ENCODE data around the gene DNAH17.

DNAH17 gene

GRCh38 chr17:78608804-78609186 lies 31.6 kb upstream of the DNAH17 start:
- H3K9me3 ChIP-seq (ENCODE audit: severe bottlenecking), result no peaks in the 10 kb centered on the region
- DNase-seq, result no peak
- no peaks in the 10 kb centered on the region for H3K27me3 ChIP-seq (ENCODE audit: insufficient read depth, low read depth, severe bottlenecking)
- no peak overlapping the region for H3K4me3 ChIP-seq (ENCODE audit: low read depth, low read length)
- H3K27ac ChIP-seq, result no peak overlapping the region
- no peaks in the 10 kb centered on the region for H3K36me3 ChIP-seq
- TF ChIP-seq, protein P1, sequence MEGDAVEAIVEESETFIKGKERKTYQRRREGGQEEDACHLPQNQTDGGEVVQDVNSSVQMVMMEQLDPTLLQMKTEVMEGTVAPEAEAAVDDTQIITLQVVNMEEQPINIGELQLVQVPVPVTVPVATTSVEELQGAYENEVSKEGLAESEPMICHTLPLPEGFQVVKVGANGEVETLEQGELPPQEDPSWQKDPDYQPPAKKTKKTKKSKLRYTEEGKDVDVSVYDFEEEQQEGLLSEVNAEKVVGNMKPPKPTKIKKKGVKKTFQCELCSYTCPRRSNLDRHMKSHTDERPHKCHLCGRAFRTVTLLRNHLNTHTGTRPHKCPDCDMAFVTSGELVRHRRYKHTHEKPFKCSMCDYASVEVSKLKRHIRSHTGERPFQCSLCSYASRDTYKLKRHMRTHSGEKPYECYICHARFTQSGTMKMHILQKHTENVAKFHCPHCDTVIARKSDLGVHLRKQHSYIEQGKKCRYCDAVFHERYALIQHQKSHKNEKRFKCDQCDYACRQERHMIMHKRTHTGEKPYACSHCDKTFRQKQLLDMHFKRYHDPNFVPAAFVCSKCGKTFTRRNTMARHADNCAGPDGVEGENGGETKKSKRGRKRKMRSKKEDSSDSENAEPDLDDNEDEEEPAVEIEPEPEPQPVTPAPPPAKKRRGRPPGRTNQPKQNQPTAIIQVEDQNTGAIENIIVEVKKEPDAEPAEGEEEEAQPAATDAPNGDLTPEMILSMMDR (IDR thresholded peaks at IDR 0.05; ENCODE audit: low read depth, low read length), result no peak

DNA sequence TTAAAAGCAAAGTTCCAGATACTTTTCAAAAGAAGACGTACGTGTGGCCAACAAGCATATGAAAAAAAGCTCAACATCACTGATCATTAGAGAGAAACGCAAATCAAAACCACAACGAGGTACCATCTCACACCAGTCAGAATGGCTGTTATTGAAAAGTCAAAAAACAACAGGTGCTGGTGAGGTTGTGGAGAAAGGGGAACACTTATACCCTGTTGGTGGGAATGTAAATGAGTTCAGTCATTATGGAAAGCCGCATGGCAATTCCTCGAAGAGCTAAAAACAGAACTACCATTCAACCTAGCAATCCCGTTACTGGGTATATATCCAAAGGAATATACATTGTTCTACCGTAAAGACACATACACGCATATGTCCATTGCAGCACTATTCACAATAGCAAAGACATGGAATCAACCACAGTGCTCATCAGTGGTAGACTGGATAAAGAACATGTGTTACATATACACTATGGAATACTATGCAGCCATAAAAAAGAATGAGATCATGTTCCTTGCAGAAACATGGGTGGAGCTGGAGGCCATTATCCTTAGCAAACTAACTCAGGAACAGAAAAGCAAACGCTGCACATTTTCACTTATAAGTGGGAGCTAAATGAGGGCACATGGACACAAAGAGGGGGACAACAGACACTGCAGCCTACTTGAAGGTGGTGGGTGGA lies 31.1 kb upstream of the DNAH17 start:
- H3K4me3 ChIP-seq (ENCODE audit: low read depth, low read length), result no peak overlapping the region
- no peak for DNase-seq
- no peaks in the 10 kb centered on the region for H3K9me3 ChIP-seq (ENCODE audit: severe bottlenecking)
- TF ChIP-seq, protein P1 (IDR thresholded peaks at IDR 0.05; ENCODE audit: low read depth, low read length), result no peak
- H3K27me3 ChIP-seq (ENCODE audit: insufficient read depth, low read depth, severe bottlenecking), result no peaks in the 10 kb centered on the region
- no peaks in the 10 kb centered on the region for H3K36me3 ChIP-seq
- no peak overlapping the region for H3K27ac ChIP-seq

DNA sequence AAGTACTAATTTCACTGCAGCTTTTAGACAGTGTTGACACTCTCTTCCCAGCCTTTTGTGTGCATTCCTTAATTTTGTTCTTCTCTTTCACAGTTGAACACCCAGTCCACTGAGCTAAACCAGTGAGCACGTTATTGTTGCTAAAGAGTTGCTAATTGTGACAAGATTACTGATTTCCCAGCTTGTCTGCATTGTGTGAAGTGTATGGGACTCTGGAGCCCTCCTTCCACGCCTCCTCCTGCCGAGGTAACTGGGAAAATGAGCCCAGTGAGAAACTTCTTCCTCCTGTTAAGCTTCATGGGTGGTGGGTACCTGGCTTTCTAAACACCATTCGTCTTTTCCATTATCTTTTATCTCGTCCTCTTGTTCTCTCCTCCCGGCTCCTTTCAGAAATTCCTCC lies 29.8 kb upstream of the DNAH17 start:
- DNase-seq, result no peak
- Histone ChIP-seq H3K4me3 (ENCODE audit: low read depth, low read length) (no peak overlapping the region), H3K36me3 (no peaks in the 10 kb centered on the region), H3K27ac (no peak overlapping the region), H3K27me3 (ENCODE audit: insufficient read depth, low read depth, severe bottlenecking) (no peaks in the 10 kb centered on the region), H3K9me3 (ENCODE audit: severe bottlenecking) (no peaks in the 10 kb centered on the region)
- TF ChIP-seq, protein P1 (IDR thresholded peaks at IDR 0.05; ENCODE audit: low read depth, low read length), result no peak

DNA sequence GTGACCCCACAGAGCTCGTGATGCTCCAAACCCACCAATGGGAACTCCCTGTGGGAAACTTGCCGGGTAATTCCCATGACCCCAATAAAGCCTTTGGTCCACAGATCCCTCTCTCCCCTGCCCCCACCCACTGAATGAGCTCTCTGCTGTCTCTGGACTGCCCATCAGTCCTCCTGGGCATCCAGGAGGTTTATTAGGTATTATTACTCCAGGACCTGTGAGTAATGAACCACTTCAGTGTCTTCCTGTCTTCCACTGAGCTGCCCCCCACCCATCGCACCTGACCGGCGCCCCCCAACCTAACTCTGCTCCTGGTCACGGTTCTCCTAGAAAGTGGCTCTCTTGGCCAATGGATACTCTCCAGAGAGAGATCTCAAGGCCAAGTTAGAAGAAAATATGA lies 28.7 kb upstream of the DNAH17 start:
- Histone ChIP-seq H3K9me3 (ENCODE audit: severe bottlenecking) (no peaks in the 10 kb centered on the region), H3K27ac (no peak overlapping the region), H3K27me3 (ENCODE audit: insufficient read depth, low read depth, severe bottlenecking) (no peaks in the 10 kb centered on the region), H3K36me3 (no peaks in the 10 kb centered on the region), H3K4me3 (ENCODE audit: low read depth, low read length) (no peak overlapping the region)
- TF ChIP-seq, protein P1 (IDR thresholded peaks at IDR 0.05; ENCODE audit: low read depth, low read length), result no peak
- DNase-seq, result no peak

GRCh38 chr17:78605429-78605828 lies 28.2 kb upstream of the DNAH17 start:
- Histone ChIP-seq H3K9me3 (ENCODE audit: severe bottlenecking) (no peaks in the 10 kb centered on the region), H3K4me3 (ENCODE audit: low read depth, low read length) (no peak overlapping the region), H3K27ac (no peak overlapping the region), H3K27me3 (ENCODE audit: insufficient read depth, low read depth, severe bottlenecking) (no peaks in the 10 kb centered on the region), H3K36me3 (no peaks in the 10 kb centered on the region)
- no peak for DNase-seq
- TF ChIP-seq, protein P1 (IDR thresholded peaks at IDR 0.05; ENCODE audit: low read depth, low read length), result no peak

DNA sequence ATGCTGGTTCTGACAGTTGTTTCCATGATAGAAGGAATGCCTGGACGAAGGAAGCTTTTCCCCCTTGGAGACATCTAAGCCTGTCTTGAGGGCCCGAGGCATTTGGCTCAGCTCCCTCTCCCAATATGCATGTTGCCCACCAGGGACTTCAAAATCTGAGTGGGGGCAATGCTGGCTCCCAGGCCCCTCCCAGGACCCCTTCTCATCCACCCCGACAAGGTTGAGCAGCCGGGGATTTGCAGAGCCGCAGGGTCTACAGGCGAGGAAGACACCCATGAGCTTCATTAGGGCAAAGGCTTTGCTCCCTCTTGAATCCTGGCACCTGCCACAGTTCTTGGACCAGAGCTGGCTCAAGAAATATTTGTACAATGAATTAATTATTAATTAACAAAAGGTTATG lies 25.1 kb upstream of the DNAH17 start:
- Histone ChIP-seq H3K27ac (no peak overlapping the region), H3K9me3 (ENCODE audit: severe bottlenecking) (no peaks in the 10 kb centered on the region), H3K27me3 (ENCODE audit: insufficient read depth, low read depth, severe bottlenecking) (no peaks in the 10 kb centered on the region), H3K4me3 (ENCODE audit: low read depth, low read length) (no peak overlapping the region), H3K36me3 (no peaks in the 10 kb centered on the region)
- TF ChIP-seq, protein P1 (IDR thresholded peaks at IDR 0.05; ENCODE audit: low read depth, low read length), result no peak
- DNase-seq, result no peak

Measured in WERI-Rb-1 (cell line).